ENCODE data around the gene GIGYF1.
"Not testable (repeated sequence)": the region's sequence is repeated elsewhere in the genome, so short reads cannot be mapped to it uniquely, and the experiment has no call there.

GIGYF1 gene

DNA sequence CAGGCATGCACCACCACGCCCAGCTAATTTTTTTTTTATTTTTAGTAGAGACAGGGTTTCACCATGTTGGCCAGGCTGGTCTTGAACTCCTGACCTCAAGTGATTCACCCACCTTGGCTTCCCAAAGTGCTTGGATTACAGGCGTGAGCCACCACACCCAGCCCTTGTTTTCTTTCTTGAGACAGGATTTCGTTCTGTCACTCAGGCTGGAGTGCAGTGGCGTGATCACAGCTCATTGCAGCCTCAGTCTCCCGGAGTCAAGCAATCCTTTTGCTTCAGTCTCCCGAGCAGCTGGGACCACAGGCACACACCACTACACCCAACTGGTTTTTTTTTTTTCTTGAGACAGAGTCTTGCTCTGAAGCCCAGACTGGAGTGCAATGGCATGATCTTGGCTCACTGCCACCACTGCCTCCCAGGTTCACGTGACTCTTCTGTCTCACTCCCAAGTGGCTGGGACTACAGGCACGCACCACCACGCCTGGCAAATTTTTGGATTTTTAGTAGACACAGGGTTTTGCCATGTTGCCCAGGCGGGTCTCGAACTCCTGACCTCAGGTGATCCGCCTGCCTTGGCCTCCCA lies 31.8 kb downstream of the GIGYF1 start:
- not testable (repeated sequence) for H3K9ac ChIP-seq (ENCODE audit: low read length in 5 of 5); H3K4me1 ChIP-seq (ENCODE audit: control insufficient read depth in 5 of 5, insufficient read depth in 5 of 5, low read length in 5 of 5); H3K36me3 ChIP-seq (ENCODE audit: control insufficient read depth in 5 of 5, insufficient read depth in 5 of 5, low read length in 5 of 5); H3K9me3 ChIP-seq (ENCODE audit: control insufficient read depth in 5 of 5, low read length in 5 of 5); H3K4me3 ChIP-seq (ENCODE audit: low read depth in 1 of 5, low read length in 5 of 5); H3K27ac ChIP-seq (ENCODE audit: low read depth, low read length)
- H3K27me3 ChIP-seq (ENCODE audit: control insufficient read depth in 5 of 5, insufficient read depth in 4 of 5, low read length in 5 of 5), result peaks cover 4 to 11% (median 9%) of the 10 kb centered on the region in 5 donors

DNA sequence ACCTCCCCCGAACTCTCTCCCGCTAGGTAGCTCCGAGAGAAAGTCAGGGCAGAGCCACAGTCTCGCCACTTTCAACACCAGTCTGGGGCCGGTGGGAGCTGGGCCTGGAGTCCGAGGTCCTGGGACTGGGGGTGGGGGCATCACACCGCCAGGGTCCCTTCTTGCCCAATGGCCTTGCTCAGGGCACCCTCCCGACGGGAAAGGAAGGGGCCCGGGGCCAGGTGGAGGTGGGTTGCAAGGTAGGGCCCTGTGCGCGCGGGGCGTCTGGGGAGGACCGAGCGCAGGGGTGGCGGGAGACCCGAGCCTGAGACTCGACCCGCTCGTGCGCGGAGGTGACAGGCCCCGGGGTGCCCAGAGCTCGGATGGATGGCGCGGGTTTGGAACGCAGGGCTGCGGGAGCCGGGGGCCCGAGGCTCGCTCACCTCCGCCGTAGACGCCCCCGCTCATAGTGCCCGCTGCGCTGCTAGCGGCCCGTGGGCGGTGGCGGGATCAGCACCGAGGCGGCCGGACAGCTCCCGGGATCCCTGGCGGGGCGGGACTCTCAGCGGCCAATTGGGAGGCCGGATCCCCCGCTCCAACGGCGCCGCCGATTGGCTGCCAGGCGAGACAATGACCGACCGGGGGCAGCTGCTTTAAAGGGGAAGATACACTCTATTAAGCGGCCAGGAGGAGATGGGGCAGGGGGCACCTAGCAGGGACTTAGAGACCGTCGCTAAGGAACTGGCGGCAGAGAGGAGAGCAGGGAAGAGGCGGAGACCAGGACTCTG lies 38.0 kb downstream of the GIGYF1 start, which contains the start of gene ACTL6B:
Gene ACTL6B (minus strand): TSS at position 541 of the 767 bp plus-strand sequence. CDS start 94 bp downstream, at position 447.
- Histone ChIP-seq H3K9ac (ENCODE audit: low read length in 5 of 5) (no peak within 1 kb of the TSS), H3K27ac (ENCODE audit: low read depth, low read length) (no peak within 1 kb of the TSS), H3K9me3 (ENCODE audit: control insufficient read depth in 5 of 5, low read length in 5 of 5) (no peaks in the 10 kb centered on the region), H3K4me3 (ENCODE audit: low read depth in 1 of 5, low read length in 5 of 5) (no peak within 1 kb of the TSS), H3K36me3 (ENCODE audit: control insufficient read depth in 5 of 5, insufficient read depth in 5 of 5, low read length in 5 of 5) (no peaks in the 10 kb centered on the region), H3K27me3 (ENCODE audit: control insufficient read depth in 5 of 5, insufficient read depth in 4 of 5, low read length in 5 of 5) (peaks cover 18 to 36% (median 31%) of the 10 kb centered on the region in 5 donors), H3K4me1 (ENCODE audit: control insufficient read depth in 5 of 5, insufficient read depth in 5 of 5, low read length in 5 of 5) (peaks cover 0 to 6% (median 0%) of the 10 kb centered on the region in 5 donors)

DNA sequence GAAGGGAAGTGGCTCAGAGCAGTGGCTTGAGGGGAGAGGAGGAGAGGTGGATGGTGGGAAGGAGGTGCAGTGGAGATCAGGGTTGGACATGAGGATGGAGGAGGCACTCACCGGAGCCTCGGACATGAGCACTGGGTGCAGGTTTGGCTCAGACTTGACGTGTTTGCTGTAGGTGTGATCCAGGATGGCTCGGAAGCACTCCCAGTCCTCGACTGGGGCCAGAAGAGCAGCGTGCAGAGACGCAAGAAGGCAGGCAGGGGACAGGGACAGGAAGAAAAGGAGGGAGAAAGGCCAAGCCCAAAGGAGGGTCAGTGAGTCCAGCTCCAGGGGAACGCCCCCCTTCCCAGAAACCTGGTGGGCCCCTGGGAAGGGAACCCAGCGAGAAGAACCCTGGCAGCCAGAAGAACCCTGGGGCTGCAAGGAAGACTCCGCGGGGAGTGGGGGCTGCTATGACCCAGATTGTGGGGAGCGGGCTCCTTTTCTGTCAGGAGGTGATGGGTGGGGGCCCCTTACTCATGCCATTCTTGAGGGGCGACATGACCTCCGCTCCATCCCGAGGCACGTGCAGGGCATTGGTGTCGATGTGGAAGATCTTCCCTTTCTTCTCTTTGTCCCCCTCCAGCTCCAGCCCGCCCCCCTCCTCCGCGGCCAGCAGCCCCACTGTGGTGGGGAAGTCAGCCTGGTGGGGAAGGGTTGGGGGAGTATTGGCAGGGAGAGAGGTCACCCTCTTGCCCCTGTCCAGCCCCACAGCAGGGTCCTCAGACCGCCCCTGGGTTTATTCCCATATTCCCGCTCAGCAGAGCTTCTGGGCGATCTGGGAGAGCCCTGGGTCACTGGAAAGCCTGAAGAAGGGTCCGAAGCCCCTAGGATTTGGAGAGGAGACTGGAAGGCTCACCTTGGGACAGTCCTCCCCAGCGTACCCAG lies 38.9 kb downstream of the GIGYF1 start:
- Histone ChIP-seq H3K27me3 (ENCODE audit: control insufficient read depth in 5 of 5, insufficient read depth in 4 of 5, low read length in 5 of 5) (peaks cover 18 to 37% (median 32%) of the 10 kb centered on the region in 5 donors), H3K36me3 (ENCODE audit: control insufficient read depth in 5 of 5, insufficient read depth in 5 of 5, low read length in 5 of 5) (no peaks in the 10 kb centered on the region), H3K4me1 (ENCODE audit: control insufficient read depth in 5 of 5, insufficient read depth in 5 of 5, low read length in 5 of 5) (peaks cover 0 to 6% (median 0%) of the 10 kb centered on the region in 5 donors), H3K9me3 (ENCODE audit: control insufficient read depth in 5 of 5, low read length in 5 of 5) (no peaks in the 10 kb centered on the region), H3K9ac (ENCODE audit: low read length in 5 of 5) (no peak overlapping the region), H3K4me3 (ENCODE audit: low read depth in 1 of 5, low read length in 5 of 5) (no peak overlapping the region), H3K27ac (ENCODE audit: low read depth, low read length) (no peak overlapping the region)

GRCh38 chr7:100649826-100650565 lies 44.1 kb downstream of the GIGYF1 start:
- no peak overlapping the region for H3K9ac ChIP-seq (ENCODE audit: low read length in 5 of 5)
- peaks cover 13 to 39% (median 22%) of the 10 kb centered on the region in 5 donors for H3K27me3 ChIP-seq (ENCODE audit: control insufficient read depth in 5 of 5, insufficient read depth in 4 of 5, low read length in 5 of 5)
- no peaks in the 10 kb centered on the region for H3K4me1 ChIP-seq (ENCODE audit: control insufficient read depth in 5 of 5, insufficient read depth in 5 of 5, low read length in 5 of 5)
- H3K36me3 ChIP-seq (ENCODE audit: control insufficient read depth in 5 of 5, insufficient read depth in 5 of 5, low read length in 5 of 5), result no peaks in the 10 kb centered on the region
- no peak overlapping the region for H3K4me3 ChIP-seq (ENCODE audit: low read depth in 1 of 5, low read length in 5 of 5)
- H3K9me3 ChIP-seq (ENCODE audit: control insufficient read depth in 5 of 5, low read length in 5 of 5), result no peaks in the 10 kb centered on the region
- H3K27ac ChIP-seq (ENCODE audit: low read depth, low read length), result no peak overlapping the region

- Histone ChIP-seq H3K27me3 (ENCODE audit: control insufficient read depth in 5 of 5, insufficient read depth in 4 of 5, low read length in 5 of 5) (peaks cover 9 to 33% (median 25%) of the 10 kb centered on the region in 5 donors), H3K27ac (ENCODE audit: low read depth, low read length) (no peak overlapping the region), H3K9ac (ENCODE audit: low read length in 5 of 5) (no peak overlapping the region), H3K9me3 (ENCODE audit: control insufficient read depth in 5 of 5, low read length in 5 of 5) (no peaks in the 10 kb centered on the region), H3K4me1 (ENCODE audit: control insufficient read depth in 5 of 5, insufficient read depth in 5 of 5, low read length in 5 of 5) (no peaks in the 10 kb centered on the region), H3K36me3 (ENCODE audit: control insufficient read depth in 5 of 5, insufficient read depth in 5 of 5, low read length in 5 of 5) (no peaks in the 10 kb centered on the region), H3K4me3 (ENCODE audit: low read depth in 1 of 5, low read length in 5 of 5) (no peak overlapping the region)
Observed at GRCh38 chr7:100642534-100642907, 51.5 kb downstream of the GIGYF1 start.

DNA sequence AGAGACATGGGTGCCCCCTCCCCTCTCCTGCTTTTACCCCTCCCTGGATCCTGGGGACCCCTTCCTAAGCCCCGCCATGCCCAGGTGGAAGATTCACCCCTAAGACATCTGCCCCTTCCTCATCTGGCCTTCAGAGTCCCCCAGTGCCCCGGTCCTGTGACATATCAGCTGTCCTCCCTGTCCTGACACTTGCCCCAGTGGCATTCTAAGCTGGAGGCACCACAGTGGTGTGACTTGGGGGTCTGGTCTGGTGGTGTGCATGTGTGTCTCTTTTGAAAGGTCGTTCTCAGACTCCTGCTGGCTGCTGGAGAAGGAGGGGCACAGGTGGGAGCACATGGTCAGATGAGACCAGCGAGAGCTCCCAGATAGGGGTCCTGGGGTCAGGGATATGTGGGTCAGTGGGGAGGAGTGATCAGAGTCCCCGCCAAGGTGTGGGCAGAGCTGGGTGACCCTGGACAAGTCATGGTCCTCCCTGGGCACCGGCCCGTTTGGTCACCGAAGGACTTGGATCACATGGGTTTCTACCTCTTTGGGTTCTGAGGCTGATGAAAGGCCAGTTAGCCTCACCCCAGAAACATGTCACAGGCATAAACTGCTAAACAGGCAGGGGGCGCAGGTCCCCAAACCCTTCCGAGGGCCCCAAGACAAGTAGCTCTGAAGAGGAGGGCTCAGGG lies 52.1 kb downstream of the GIGYF1 start:
- no peaks in the 10 kb centered on the region for H3K36me3 ChIP-seq (ENCODE audit: control insufficient read depth in 5 of 5, insufficient read depth in 5 of 5, low read length in 5 of 5)
- H3K9me3 ChIP-seq (ENCODE audit: control insufficient read depth in 5 of 5, low read length in 5 of 5), result no peaks in the 10 kb centered on the region
- peaks cover 6 to 30% (median 22%) of the 10 kb centered on the region in 5 donors for H3K27me3 ChIP-seq (ENCODE audit: control insufficient read depth in 5 of 5, insufficient read depth in 4 of 5, low read length in 5 of 5)
- H3K27ac ChIP-seq (ENCODE audit: low read depth, low read length), result no peak overlapping the region
- H3K4me1 ChIP-seq (ENCODE audit: control insufficient read depth in 5 of 5, insufficient read depth in 5 of 5, low read length in 5 of 5), result no peaks in the 10 kb centered on the region
- H3K9ac ChIP-seq (ENCODE audit: low read length in 5 of 5), result no peak overlapping the region
- no peak overlapping the region for H3K4me3 ChIP-seq (ENCODE audit: low read depth in 1 of 5, low read length in 5 of 5)

DNA sequence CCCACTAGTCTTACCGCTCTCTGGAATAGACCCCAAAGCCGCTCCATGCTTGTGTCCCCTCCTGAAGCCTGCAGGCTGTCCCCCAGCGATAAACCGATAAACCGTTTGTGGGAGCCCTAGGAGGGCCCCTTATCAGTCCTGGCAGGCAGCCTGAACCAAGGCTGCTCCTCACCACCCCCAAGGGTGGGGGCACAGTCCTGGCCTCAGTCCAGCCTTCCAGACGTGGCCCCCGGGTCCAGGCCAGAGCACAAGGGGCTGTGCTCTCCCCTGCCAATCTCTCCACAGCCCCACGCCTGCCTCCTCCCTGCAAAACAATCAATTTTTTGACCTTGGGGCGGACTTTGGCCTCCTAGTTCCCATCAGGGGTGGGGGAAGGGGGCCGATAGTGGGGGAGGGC lies 52.6 kb downstream of the GIGYF1 start, which contains the start of gene TFR2:
Gene TFR2 (minus strand): TSS at position 90 of the 397 bp plus-strand sequence. CDS start 43 bp downstream, at position 47.
- Histone ChIP-seq H3K9me3 (ENCODE audit: control insufficient read depth in 5 of 5, low read length in 5 of 5) (no peaks in the 10 kb centered on the region), H3K27me3 (ENCODE audit: control insufficient read depth in 5 of 5, insufficient read depth in 4 of 5, low read length in 5 of 5) (peaks cover 8 to 28% (median 18%) of the 10 kb centered on the region in 5 donors), H3K27ac (ENCODE audit: low read depth, low read length) (no peak within 1 kb of the TSS), H3K36me3 (ENCODE audit: control insufficient read depth in 5 of 5, insufficient read depth in 5 of 5, low read length in 5 of 5) (no peaks in the 10 kb centered on the region), H3K4me1 (ENCODE audit: control insufficient read depth in 5 of 5, insufficient read depth in 5 of 5, low read length in 5 of 5) (no peaks in the 10 kb centered on the region), H3K4me3 (ENCODE audit: low read depth in 1 of 5, low read length in 5 of 5) (no peak within 1 kb of the TSS), H3K9ac (ENCODE audit: low read length in 5 of 5) (no peak within 1 kb of the TSS)

DNA sequence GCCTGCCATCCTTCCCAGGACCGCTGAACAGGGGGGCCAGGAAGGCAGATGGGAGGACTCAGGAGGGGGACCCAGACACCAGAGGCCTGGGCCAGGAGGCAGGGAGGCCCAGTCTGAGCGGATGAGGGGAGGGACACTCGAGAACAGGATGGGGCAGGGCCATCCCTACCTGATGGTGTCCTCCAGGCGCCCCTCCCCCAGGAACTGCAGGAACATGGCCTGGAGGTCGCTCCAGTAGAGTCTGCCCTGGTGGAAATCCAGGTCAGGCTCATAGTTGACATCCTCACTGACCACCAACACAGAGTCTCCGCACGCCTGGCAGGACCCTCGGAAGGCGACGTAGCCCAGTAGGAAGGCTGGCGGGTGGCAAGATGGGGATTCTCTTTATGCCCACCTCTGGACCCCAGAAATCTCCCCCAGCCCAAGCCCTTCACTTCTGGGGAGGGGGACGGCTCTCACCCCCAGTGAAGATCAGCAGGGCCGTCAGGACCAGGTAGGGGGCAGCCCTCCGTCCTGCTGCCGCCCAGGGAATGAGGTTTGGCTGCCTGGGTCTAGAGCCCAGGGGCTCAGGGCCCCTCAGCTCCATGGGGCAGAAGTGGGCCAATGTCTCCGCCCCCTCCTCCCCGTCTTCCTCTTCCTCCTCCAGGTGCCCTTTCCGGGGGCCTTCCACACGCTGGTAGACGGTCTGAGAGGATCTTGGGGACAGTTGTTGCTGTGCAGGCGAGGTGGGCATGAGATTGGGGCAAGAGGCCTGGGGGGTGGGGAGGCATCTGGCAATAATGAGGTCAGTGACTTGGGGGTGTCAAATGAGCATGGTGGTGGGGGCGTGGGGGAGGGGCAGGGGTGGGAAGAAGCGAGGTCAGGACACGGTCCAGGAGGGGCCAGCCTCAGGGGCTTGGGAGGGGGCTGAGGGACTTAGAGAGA lies 53.3 kb downstream of the GIGYF1 start:
- H3K9me3 ChIP-seq (ENCODE audit: control insufficient read depth in 5 of 5, low read length in 5 of 5), result no peaks in the 10 kb centered on the region
- H3K27ac ChIP-seq (ENCODE audit: low read depth, low read length), result no peak overlapping the region
- H3K4me1 ChIP-seq (ENCODE audit: control insufficient read depth in 5 of 5, insufficient read depth in 5 of 5, low read length in 5 of 5), result no peaks in the 10 kb centered on the region
- H3K4me3 ChIP-seq (ENCODE audit: low read depth in 1 of 5, low read length in 5 of 5), result no peak overlapping the region
- peaks cover 8 to 22% (median 18%) of the 10 kb centered on the region in 5 donors for H3K27me3 ChIP-seq (ENCODE audit: control insufficient read depth in 5 of 5, insufficient read depth in 4 of 5, low read length in 5 of 5)
- H3K9ac ChIP-seq (ENCODE audit: low read length in 5 of 5), result no peak overlapping the region
- H3K36me3 ChIP-seq (ENCODE audit: control insufficient read depth in 5 of 5, insufficient read depth in 5 of 5, low read length in 5 of 5), result no peaks in the 10 kb centered on the region
